ENCODE results near the gene APEH. TPM values are rescaled to one million over a fixed set of nuclear protein-coding genes. Genes with fewer than 3 reads are reported as not detected.

APEH gene
- total and polyA plus RNA-seq, 8 donors: 26.1 to 57.3 (median 45.9) TPM

DNA sequence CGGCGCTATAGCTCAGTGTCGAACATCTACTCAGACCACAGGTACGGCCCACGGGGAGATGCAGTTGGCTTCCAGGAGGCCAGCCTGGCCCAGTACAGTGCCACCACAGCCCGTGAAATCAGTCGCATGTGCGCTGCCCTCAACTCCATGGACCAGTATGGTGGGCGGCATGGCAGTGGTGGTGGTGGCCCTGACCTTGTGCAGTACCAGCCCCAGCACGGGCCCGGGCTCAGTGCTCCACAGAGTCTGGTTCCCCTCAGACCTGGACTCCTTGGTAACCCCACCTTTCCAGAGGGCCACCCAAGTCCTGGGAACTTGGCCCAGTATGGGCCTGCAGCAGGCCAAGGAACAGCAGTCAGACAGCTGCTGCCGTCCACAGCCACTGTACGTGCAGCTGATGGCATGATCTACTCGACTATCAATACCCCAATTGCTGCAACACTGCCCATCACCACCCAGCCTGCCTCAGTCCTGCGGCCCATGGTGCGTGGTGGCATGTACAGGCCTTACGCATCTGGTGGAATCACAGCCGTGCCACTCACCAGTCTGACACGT, 18.3 kb upstream of the APEH start:
- Histone ChIP-seq H3K9me3 (no peaks in the 10 kb centered on the region), H3K4me1 (no peaks in the 10 kb centered on the region), H3K4me3 (no peak overlapping the region), H3K36me3 (no peaks in the 10 kb centered on the region), H3K27ac (no peak overlapping the region), H3K27me3 (no peaks in the 10 kb centered on the region)
- DNase-seq (peak in 1 of 6 donors; percentile 55), ATAC-seq (no peak), FAIRE-seq (no peak)
- intact Hi-C loops (cut with DNase I): loop anchor here in 2 of 3 donors (10.0 kb wide), 2 partner anchors 91 to 111 kb away; no protein-coding TSS in a partner anchor
- 95 to 96% methylated on average over 19 of the region's 19 CpGs for WGBS, 2 donors
- TF ChIP-seq, protein P1, sequence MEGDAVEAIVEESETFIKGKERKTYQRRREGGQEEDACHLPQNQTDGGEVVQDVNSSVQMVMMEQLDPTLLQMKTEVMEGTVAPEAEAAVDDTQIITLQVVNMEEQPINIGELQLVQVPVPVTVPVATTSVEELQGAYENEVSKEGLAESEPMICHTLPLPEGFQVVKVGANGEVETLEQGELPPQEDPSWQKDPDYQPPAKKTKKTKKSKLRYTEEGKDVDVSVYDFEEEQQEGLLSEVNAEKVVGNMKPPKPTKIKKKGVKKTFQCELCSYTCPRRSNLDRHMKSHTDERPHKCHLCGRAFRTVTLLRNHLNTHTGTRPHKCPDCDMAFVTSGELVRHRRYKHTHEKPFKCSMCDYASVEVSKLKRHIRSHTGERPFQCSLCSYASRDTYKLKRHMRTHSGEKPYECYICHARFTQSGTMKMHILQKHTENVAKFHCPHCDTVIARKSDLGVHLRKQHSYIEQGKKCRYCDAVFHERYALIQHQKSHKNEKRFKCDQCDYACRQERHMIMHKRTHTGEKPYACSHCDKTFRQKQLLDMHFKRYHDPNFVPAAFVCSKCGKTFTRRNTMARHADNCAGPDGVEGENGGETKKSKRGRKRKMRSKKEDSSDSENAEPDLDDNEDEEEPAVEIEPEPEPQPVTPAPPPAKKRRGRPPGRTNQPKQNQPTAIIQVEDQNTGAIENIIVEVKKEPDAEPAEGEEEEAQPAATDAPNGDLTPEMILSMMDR (IDR thresholded peaks at IDR 0.05): no peak

GRCh38 chr3:49656541-49657112, 17.5 kb upstream of the APEH start:
- Histone ChIP-seq H3K4me1 (no peaks in the 10 kb centered on the region), H3K27me3 (no peaks in the 10 kb centered on the region), H3K9me3 (no peaks in the 10 kb centered on the region), H3K36me3 (no peaks in the 10 kb centered on the region), H3K4me3 (no peak overlapping the region), H3K27ac (no peak overlapping the region)
- TF ChIP-seq, protein P1 (IDR thresholded peaks at IDR 0.05): no peak
- FAIRE-seq (no peak), ATAC-seq (no peak), DNase-seq (no peak)
- intact Hi-C loops (cut with DNase I): loop anchor here in 2 of 3 donors (10.0 kb wide), 2 partner anchors 92 to 112 kb away; no protein-coding TSS in a partner anchor
- WGBS, 2 donors: 70 to 75% methylated on average over 18 of the region's 18 CpGs

DNA sequence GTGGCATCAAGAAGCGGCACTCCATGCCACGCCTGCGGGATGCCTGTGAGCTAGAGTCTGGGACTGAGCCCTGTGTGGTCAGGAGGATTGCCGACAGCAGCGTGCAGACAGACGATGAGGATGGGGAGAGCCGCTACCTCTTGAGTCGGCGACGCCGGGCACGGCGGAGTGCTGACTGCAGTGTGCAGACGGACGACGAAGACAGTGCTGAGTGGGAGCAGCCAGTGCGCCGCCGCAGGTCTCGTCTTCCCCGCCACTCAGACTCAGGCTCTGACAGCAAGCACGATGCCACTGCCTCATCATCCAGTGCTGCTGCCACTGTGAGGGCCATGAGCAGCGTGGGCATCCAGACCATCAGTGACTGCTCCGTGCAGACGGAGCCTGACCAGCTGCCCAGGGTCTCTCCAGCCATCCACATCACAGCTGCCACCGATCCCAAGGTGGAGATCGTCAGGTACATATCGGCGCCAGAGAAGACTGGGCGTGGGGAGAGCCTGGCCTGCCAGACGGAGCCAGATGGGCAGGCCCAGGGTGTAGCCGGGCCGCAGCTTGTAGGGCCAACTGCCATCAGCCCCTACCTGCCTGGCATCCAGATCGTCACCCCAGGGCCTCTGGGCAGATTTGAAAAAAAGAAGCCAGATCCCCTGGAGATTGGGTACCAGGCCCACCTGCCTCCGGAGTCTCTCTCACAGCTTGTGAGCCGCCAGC, 16.8 kb upstream of the APEH start:
- ATAC-seq (no peak), DNase-seq (no peak), FAIRE-seq (no peak)
- H3K27ac ChIP-seq: no peak overlapping the region
- no peaks in the 10 kb centered on the region for H3K4me1 ChIP-seq
- WGBS, 2 donors: 91 to 93% methylated on average over 33 to 36 of the region's 36 CpGs
- no peaks in the 10 kb centered on the region for H3K9me3 ChIP-seq
- H3K4me3 ChIP-seq: no peak overlapping the region
- H3K36me3 ChIP-seq: no peaks in the 10 kb centered on the region
- H3K27me3 ChIP-seq: no peaks in the 10 kb centered on the region
- intact Hi-C loops (cut with DNase I): loop anchor here in 2 of 3 donors (10.0 kb wide), 2 partner anchors 93 to 113 kb away; no protein-coding TSS in a partner anchor
- TF ChIP-seq, protein P1 (IDR thresholded peaks at IDR 0.05): no peak

DNA sequence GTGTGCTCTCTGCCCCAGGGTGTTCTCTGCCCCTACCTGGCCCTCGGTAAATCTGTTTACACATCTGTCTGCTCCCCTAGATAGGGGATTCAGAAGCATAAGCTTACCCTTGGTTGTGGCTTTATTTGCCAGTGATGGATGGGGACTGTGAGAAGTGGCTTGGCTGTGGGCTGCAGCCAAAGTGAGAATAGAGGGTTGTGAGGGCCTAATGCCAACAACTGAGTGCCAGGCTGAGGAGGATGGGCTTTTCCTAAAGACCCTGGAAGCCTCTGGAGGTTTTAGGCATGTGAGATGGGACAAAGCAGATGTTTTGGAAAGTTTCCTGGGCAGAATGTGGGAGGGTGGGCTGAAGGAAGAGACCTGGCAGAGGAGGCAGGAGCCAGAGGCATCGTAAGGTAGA, 15.4 kb upstream of the APEH start:
- no peaks in the 10 kb centered on the region for H3K9me3 ChIP-seq
- intact Hi-C loops (cut with DNase I): loop anchor here in 2 of 3 donors (10.0 kb wide), 2 partner anchors 94 to 114 kb away; no protein-coding TSS in a partner anchor
- 58% methylated on average over 2 of the region's 2 CpGs for WGBS, 2 donors
- H3K27ac ChIP-seq: no peak overlapping the region
- ATAC-seq (no peak), DNase-seq (no peak), FAIRE-seq (no peak)
- H3K4me1 ChIP-seq: no peaks in the 10 kb centered on the region
- no peaks in the 10 kb centered on the region for H3K27me3 ChIP-seq
- no peaks in the 10 kb centered on the region for H3K36me3 ChIP-seq
- H3K4me3 ChIP-seq: no peak overlapping the region
- TF ChIP-seq, protein P1 (IDR thresholded peaks at IDR 0.05): no peak
